Astrocyte of the hippocampus (primary cell): Measurements from ENCODE around the gene UFSP1.

Experiments used
- DNase-seq: peaks from one replicate; pipeline ENCODE4 v3.0.0; 2011; ENCODE audit warnings: low read depth, low spot score

Gene UFSP1

GRCh38 chr7:100882785-100883526 lies 6.6 kb downstream of the UFSP1 start:
- DNase-seq = no peak

DNA sequence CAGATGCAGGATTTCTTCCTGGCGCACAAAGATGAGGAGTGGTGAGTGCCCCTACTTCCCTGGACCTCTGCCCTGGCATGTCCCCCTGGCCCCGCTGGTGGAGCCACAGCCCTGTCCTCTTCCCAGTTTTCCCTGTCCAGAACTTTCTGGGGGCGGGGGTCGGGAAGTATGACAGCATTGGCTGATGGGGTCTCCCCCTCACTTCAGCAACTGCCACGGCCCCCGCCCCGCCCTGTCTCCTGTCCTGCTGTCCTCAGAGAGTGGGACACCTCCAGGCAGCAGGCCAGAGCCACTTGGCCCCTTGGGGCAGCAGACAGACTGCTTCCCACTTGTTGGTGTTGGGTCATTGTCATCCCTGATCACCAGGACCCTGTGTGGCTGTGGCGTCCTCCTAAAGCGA lies 7.3 kb downstream of the UFSP1 start:
- DNase-seq = no peak

DNA sequence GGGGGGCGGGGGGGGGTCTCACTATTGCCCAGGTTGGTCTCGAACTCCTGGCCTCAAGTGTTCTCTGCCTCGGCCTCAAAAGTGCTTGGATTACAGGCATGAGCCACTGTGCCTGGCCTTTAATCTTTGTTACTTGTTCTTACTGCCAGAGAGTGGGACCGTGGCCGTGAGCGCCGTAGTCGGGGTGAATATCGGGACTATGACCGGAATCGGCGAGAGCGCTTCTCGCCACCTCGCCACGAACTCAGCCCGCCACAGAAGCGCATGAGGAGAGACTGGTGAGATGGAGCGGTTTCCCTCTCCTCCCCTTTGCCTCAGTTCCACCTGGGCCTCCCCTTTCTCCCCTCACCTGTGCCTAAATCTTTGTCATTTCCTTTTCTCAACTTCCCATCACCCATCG lies 8.4 kb downstream of the UFSP1 start:
- DNase-seq = no peak

DNA sequence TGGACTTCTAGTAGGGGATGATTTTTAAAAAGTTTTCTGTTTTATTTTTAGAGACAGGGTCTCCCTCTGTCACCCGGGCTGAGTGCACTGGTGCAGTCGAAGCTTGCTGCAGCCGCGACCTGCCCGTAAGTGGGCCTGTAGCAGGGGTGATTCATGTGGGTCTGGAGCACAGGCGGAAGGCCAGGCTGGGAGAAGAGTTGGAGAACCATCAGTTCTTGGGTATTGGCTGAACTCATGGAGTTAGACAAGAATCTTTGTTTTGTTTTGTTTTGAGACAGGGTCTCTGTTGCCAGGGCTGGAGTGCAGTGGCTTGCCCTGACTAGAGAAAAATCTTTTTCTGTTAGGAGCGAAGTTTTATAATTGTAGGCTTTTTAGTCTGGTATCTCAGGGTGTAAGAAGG lies 8.9 kb downstream of the UFSP1 start:
- no peak for DNase-seq

DNA sequence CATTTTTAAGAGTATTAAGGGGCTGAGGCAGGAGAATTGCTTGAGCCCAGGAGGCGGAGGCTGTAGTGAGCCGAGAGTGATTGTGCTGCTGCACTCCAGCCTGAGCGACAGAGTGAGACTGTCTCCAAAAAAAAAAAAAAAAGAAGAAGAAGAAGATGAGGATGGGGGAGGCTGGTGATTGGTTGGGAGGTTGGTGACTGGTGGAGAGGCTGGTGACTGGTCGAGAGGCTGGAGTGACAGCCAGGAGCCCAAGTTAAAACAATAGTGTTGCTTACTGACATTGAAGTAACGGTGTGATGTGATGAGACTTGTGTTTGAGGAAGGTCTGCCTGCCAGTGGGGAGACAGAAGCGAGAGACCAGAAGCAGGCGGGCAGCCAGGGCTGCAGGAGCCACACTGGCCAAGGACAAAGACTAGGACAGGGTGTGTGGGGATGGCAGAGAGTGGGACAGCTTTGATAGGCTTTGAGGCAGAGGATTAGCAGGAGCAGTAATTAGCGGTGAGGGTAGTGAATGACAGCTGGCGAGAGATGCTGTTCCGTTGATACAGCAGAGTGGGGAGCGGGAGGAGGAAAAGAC lies 9.7 kb downstream of the UFSP1 start:
- DNase-seq = peak; percentile 33

DNA sequence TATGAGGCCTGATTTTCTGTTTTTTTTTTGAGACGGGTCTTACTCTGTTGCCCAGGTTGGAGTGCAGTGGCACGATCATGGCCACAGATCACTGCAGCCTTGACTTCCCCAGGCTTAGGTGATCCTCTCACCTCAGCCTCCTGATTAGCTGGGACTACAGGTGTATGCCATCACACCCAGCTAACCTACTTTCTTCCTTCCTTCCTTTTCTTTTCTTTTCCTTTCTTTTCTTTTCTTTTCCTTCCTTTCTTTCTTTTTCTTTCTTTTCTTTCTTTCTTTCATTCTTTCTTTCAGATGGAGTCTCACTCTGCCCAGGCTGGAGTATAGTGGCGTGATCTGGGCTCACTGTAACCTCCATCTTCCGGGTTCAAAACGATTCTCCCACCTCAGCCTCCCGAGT lies 10.8 kb downstream of the UFSP1 start:
- no peak for DNase-seq

DNA sequence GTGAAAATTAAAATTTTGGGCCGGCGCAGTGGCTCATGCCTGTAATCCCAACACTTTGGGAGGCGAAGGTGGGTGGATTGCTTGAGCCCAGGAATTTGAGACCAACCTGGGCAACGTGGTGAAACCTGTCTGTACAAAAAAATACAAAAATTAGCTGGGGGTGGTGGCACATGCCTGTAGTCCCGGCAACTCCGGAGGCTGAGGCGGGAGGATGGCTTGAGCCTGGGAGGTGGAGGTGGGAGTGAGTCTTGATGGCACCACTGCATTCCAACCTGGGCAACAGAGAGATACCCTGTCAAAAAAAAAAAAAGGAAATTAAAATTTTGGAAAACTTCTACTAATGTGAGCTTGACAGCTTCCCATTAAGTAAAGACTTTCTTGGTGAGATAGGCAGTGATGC lies 11.5 kb downstream of the UFSP1 start:
- DNase-seq = no peak

DNA sequence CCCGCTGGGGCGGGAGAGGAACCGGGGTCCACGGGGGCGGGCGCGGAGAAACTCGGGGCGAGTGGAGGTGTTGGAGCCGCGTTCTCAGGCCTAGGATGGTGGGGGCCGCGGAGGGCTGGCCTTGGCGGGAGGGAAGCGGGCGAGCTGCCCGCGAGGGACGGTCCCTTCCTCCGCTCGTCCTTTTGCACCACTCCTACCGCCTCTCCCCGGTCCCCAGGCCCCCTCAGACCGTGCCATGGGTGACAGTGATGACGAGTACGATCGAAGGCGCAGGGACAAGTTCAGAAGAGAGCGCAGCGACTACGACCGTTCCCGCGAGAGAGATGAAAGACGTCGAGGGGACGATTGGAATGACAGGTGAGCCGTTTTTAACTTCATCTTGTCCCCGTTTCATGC lies 14.2 kb downstream of the UFSP1 start:
- DNase-seq = peak; percentile 51

DNA sequence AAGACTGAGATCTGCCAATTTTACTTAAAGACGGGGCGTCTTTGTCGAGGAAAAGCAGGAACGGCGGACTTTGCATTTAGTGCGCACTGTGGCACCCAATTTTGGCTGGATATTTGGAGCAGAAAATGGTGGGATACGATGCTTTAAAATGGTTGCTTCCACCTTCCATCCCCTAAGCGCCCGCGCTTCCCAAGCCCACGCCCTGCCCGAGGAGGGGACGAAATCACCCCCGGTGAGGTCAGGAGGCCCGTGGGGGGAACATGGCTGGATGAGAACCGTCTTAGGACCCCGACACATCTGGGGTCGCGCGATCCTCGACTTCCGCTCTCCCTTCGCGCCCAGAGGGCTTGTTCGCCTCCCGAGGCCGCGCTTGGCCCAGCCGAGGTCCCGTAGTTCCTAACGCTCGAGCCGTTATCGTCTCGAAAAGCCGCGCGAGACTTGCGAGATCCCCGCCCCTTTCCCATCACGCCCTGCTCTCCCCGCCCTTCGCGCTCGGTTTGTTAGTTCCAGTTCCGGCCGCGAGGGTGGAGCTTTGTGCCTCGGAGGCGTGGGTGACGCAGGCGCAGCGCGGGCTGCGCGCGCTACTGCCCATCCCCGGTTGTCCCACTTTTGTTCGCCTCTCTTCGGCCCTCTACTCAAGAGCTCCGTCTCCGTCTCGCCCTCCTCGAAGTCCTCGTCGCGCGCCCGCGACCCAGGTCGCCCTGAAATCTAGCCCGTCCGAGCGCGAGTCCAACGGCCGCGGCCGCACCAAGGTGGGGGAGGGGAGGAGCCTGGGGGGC lies 14.7 kb downstream of the UFSP1 start, which contains the start of gene SRRT:
Gene SRRT (plus strand): TSS at position 527 of the 779 bp plus-strand sequence. CDS start 488 bp downstream, outside the sequence.
- peak; percentile 99 for DNase-seq

DNA sequence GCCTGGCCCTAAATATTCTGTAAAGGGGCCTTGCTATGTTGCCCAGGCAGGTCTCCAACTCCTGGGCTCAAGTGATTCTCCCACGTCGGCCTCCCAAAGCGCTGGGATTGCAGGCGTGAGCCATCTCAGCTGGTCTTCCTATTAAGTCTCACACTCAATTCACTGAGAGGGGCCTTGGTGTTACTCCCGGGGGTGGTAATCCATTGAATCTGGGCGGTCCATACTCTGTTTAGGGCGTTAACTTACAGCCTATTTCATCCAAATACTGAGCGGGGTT lies 15.3 kb downstream of the UFSP1 start:
- DNase-seq = no peak

- DNase-seq = no peak
Observed at GRCh38 chr7:100873599-100874299, 15.8 kb downstream of the UFSP1 start.

- DNase-seq = peak; percentile 36
Observed at GRCh38 chr7:100867776-100868485, 21.6 kb downstream of the UFSP1 start.

GRCh38 chr7:100867040-100867775 lies 22.3 kb downstream of the UFSP1 start, which contains the start of gene TRIP6:
Gene TRIP6 (plus strand): TSS chr7:100867387. CDS start chr7:100867498, 111 bp downstream.
- DNase-seq = peak; percentile 97

GRCh38 chr7:100866729-100867039 lies 22.8 kb downstream of the UFSP1 start:
- no peak for DNase-seq

DNA sequence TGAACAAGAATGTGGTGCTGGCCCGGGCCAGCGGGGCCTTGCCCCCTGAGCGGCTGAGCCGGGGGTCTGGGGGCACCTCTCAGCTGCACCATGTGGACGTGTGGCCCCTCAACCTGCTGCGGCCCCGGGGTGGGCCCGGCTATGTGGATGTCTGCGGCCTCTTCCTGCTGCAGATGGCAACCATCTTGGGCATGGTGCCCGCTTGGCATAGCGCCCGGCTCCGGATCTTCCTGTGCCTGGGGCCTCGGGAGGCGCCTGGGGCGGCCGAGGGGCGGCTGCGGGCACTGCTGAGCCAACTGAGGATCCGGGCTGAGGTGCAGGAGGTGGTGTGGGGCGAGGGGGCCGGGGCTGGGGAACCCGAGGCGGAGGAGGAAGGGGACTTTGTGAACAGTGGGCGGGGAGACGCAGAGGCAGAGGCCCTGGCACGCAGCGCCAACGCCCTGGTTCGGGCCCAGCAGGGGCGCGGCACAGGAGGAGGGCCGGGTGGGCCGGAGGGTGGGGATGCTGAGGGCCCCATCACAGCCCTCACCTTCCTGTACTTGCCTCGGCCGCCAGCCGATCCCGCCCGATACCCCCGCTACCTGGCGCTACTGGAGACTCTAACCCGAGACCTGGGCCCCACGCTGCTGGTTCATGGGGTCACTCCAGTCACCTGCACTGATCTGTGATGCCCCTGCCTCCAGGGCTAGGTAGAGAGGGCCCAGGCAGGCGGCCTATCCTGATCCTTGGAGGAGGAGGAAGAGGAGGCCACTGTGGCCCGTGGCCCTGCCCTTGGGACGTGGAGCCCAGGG lies 23.4 kb downstream of the UFSP1 start:
- DNase-seq = peak; percentile 81

DNA sequence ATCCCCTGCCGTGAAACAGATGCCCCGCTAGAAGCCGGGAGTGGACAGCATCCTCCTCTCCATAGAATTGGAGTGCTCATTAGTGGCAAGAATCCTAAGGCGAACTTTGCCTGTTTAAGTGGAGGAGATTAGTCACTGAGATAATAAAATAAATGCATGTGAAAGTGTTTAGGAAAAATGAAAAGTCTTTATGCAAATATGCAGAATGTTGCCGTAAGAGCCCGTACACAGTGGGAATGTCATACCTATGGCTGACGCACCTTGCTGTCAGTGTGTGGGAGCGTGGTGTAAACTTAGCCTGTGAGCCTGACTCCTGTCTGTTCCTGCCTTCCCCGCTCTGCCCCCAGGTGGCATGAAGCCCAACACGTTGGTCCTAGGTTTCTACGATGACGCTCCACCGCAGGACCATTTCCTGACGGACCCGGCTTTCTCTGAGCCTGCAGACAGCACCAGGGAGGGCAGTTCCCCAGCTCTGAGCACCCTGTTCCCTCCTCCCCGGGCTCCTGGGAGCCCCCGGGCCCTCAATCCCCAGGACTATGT lies 24.1 kb downstream of the UFSP1 start:
- peak; percentile 77 for DNase-seq

- DNase-seq = peak; percentile 0
Observed at GRCh38 chr7:100864263-100864845, 25.2 kb downstream of the UFSP1 start.

GRCh38 chr7:100863406-100863950 lies 26.0 kb downstream of the UFSP1 start:
- DNase-seq = peak; percentile 82

DNA sequence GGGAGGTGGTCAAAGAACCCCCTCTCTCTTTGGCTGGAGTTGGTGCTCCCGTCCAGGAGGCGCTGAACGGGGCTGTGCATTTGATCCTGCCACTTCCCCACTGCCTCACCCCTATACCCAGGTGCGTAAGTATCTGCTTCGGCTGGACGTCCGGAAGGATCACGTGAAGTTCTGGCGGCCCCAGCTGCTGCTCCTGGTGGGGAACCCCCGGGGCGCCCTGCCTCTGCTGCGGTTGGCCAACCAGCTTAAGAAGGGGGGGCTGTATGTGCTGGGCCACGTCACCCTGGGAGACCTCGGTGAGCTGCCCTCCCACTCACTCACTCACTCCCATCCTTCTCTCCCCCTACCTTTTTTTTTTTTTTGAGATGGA lies 27.9 kb downstream of the UFSP1 start:
- DNase-seq = no peak
